Transverse colon (tissue), 4 donors: ENCODE results near the gene ARGLU1. TPM values are rescaled to one million over a fixed set of nuclear protein-coding genes. Genes with fewer than 3 reads are reported as not detected.

Source experiments
- DNase-seq: peaks from one replicate; pipeline ENCODE4 v3.0.0-alpha.2; 2019
- H3K27ac ChIP-seq, 4 donors: fragments of 200-600 bp; sonication (generic); 2 replicates each; pipeline ENCODE4 v1.5.1; 2016 to 2018; ENCODE audit warnings: inconsistent platforms in 4 of 4
- H3K27me3 ChIP-seq: fragments of 200-600 bp; sonication (generic); 2 replicates; pipeline ENCODE4 v1.5.1; 2017; ENCODE audit warnings: inconsistent platforms
- H3K36me3 ChIP-seq, 4 donors: fragments of 200-600 bp; sonication (generic); 2 replicates each; pipeline ENCODE4 v1.5.1; 2017 to 2019; ENCODE audit warnings: inconsistent platforms in 4 of 4
- H3K4me1 ChIP-seq, 4 donors: fragments of 200-600 bp; sonication (generic); 2 replicates each; pipeline ENCODE4 v1.5.1; 2017 to 2020; ENCODE audit warnings: inconsistent platforms in 4 of 4
- H3K4me3 ChIP-seq, 4 donors: fragments of 200-600 bp; sonication (generic); 1 replicate in 1 of 4; 2 replicates in 3 of 4; pipeline versions ENCODE4 v1.5.1 to v1.6.1; 2017 to 2019; ENCODE audit warnings: inconsistent platforms in 4 of 4
- H3K9me3 ChIP-seq, 2 donors: fragments of 200-600 bp; sonication (generic); 2 replicates each; pipeline ENCODE4 v1.5.1; 2017 to 2019; ENCODE audit warnings: inconsistent platforms in 2 of 2
- EP300 ChIP-seq: sonication (generic); formaldehyde crosslinking; IDR thresholded peaks from one replicate; pipeline ENCODE4 v1.6.1; 2017; ENCODE audit warnings: antibody characterized with exemption, low read depth
- POLR2A ChIP-seq: fragments of 450-650 bp; IDR thresholded peaks from one replicate; pipeline ENCODE4 v1.6.1; 2016; ENCODE audit warnings: antibody characterized with exemption, mild to moderate bottlenecking, moderate library complexity
- POLR2AphosphoS5 ChIP-seq, 3 donors: sonication (generic); formaldehyde crosslinking; IDR thresholded peaks; one replicate each; pipeline ENCODE4 v1.6.1; 2016; ENCODE audit warnings: antibody characterized with exemption in 3 of 3
- WGBS, 2 donors: methylation state at CpG; one replicate each; pipeline ENCODE4 v1.1.5; 2018; ENCODE audit warnings: low coverage in 1 of 2; 5-methylcytosine and 5-hydroxymethylcytosine counted together
- in situ Hi-C, 4 donors: fragments of 200-750 bp; cut with MboI; loops; one replicate each; pipeline versions ENCODE4 v1.15.0 to v1.15.1; 2017; ENCODE audit warnings: low sequenced_read_pairs in 3 of 4, low pct_ligation_motif_present in 1 of 4, low pct_unique_long_range_greater_than_20kb in 1 of 4
- intact Hi-C: fragments of 100-400 bp; cut with DNase I; formaldehyde crosslinking; loops from one replicate; pipeline ENCODE4 v1.15.1; 2023; ENCODE audit warnings: low total_unique reads
- total RNA-seq, 4 donors: library from RNA; depleted of rRNA; stranded (reverse); fragments of >200 nt; gene quantifications; one replicate each; pipeline ENCODE4 v1.1.0, GENCODE V29; 2016
- TF ChIP-seq, protein P1 (sequence below), 5 experiments: fragments of 200-600 bp in 3 of 5; fragments of 450-650 bp in 2 of 5; sonication (generic) in 3 of 5; IDR thresholded peaks; 1 replicate in 2 of 5; 2 replicates in 3 of 5; pipeline ENCODE4 v1.5.1; 2016 to 2017; ENCODE audit warnings: antibody characterized with exemption in 5 of 5, inconsistent platforms in 3 of 5, mild to moderate bottlenecking in 2 of 5, moderate library complexity in 1 of 5

ARGLU1 gene
- total RNA-seq, 4 donors from 2014 or later: 106 to 155 (median 155) TPM

DNA sequence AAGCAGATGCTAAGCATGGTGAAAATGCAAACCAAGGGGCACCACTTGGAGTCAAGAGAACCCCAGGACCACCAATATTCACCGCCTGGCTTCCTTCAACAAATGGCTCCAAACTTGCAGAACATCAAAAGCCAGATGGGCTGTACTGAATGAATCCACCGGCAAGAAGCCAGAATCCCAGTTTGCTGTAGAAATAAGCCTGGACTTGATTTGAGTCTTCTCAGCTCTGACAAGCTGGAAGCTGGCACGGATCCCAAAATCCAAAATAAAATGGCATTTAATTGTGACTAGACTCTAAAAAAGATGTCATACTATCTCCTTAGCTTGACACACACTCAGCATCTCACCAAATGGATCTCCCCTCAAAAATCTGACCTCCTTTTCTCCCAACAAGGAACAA is 44.4 kb downstream of the ARGLU1 start:
- WGBS, 2 donors: 43 to 63% methylated on average over 1 to 3 of the region's 3 CpGs
- peaks cover 3 to 78% (median 42%) of the 10 kb centered on the region in 4 donors for H3K4me1 ChIP-seq
- H3K4me3 ChIP-seq: peak overlapping the region in 1 of 4 donors; percentile 7
- H3K27me3 ChIP-seq: no peaks in the 10 kb centered on the region
- no peak for DNase-seq
- TF ChIP-seq POLR2AphosphoS5 (IDR thresholded peaks at IDR 0.05) (no peak), EP300 (no peak), POLR2A (no peak)
- TF ChIP-seq, protein P1, sequence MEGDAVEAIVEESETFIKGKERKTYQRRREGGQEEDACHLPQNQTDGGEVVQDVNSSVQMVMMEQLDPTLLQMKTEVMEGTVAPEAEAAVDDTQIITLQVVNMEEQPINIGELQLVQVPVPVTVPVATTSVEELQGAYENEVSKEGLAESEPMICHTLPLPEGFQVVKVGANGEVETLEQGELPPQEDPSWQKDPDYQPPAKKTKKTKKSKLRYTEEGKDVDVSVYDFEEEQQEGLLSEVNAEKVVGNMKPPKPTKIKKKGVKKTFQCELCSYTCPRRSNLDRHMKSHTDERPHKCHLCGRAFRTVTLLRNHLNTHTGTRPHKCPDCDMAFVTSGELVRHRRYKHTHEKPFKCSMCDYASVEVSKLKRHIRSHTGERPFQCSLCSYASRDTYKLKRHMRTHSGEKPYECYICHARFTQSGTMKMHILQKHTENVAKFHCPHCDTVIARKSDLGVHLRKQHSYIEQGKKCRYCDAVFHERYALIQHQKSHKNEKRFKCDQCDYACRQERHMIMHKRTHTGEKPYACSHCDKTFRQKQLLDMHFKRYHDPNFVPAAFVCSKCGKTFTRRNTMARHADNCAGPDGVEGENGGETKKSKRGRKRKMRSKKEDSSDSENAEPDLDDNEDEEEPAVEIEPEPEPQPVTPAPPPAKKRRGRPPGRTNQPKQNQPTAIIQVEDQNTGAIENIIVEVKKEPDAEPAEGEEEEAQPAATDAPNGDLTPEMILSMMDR (IDR thresholded peaks at IDR 0.05): no peak
- H3K36me3 ChIP-seq: no peaks in the 10 kb centered on the region
- peak overlapping the region; percentile 29 to 64 (median 52) for H3K27ac ChIP-seq
- H3K9me3 ChIP-seq: no peaks in the 10 kb centered on the region
- intact Hi-C loops: no loop called here
- in situ Hi-C loops: loop anchor here in 2 of 4 donors (25.0 kb wide), 1 partner anchor 436 kb away; no protein-coding TSS in a partner anchor

DNA sequence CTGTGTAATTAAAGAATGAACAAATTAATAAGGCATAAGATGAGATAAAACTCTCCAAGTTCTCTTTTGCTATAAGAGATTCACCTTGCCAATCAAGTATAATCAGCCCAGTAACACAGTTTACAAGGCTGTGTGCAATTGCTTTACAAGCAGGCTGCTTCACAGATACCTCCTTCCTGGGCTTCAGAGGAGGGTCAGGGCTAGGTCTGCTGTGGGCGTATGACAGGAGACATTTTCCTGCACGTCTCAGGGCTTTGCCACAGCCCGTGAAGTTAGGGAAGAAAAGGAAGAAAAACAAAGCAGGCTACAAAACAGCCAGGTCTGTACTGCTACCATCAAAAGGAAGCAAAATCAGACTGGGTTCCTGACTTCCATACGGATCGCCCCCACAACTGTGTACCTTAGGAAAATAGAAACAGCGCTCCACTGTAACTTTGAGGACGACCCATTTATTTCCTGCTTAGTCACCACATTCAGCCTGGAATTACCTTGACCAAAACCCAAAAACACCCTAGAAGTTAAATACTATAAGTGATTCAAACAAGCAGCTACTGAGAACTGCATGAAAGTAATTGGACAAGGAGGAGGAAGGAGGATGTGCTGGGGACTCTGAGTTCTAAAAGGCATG is 44.9 kb downstream of the ARGLU1 start:
- peak overlapping the region in 1 of 4 donors; percentile 7 for H3K4me3 ChIP-seq
- H3K27ac ChIP-seq: peak overlapping the region; percentile 29 to 64 (median 52)
- intact Hi-C loops: no loop called here
- no peaks in the 10 kb centered on the region for H3K27me3 ChIP-seq
- in situ Hi-C loops: loop anchor here in 2 of 4 donors (25.0 kb wide), 1 partner anchor 436 kb away; no protein-coding TSS in a partner anchor
- no peaks in the 10 kb centered on the region for H3K9me3 ChIP-seq
- 50 to 51% methylated on average over 2 to 7 of the region's 7 CpGs for WGBS, 2 donors
- no peaks in the 10 kb centered on the region for H3K36me3 ChIP-seq
- H3K4me1 ChIP-seq: peaks cover 3 to 73% (median 36%) of the 10 kb centered on the region in 4 donors
- peak; percentile 39 for DNase-seq
- TF ChIP-seq POLR2A: no peak
- TF ChIP-seq EP300: no peak
- TF ChIP-seq POLR2AphosphoS5 (IDR thresholded peaks at IDR 0.05): no peak
- TF ChIP-seq, protein P1 (IDR thresholded peaks at IDR 0.05): no peak

DNA sequence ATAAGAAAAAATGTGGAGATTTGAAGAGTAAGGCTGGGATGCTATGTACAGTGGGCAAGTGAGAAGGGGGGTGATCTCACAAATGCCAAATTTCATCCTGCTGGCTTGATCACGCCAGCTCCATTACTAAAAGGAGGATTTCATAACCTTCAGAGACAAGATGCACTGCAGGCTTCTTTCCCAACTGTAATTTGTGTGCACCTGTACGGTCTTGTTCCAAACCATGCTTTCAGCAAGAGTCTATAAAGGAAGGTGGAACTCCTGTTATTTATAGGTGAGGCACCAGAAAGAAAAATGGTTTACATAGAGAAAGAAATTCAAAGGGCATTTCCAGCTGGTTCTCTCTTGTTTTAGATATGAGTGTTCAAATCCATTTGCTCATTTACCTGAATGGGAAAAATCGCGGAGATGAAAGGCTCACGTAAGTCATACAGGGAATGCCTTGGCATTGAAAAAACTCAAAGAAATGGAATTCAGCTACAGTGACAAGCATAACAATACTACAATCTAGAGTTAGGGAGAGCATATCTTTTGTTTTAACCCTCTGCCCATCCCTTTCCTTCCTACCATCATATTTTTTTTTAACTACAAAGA is 45.7 kb downstream of the ARGLU1 start:
- Histone ChIP-seq H3K27me3 (no peaks in the 10 kb centered on the region), H3K36me3 (no peaks in the 10 kb centered on the region), H3K4me1 (peaks cover under 1 to 68% (median 33%) of the 10 kb centered on the region in 4 donors), H3K9me3 (no peaks in the 10 kb centered on the region), H3K27ac (peak overlapping the region; percentile 29 to 64 (median 52)), H3K4me3 (no peak overlapping the region)
- TF ChIP-seq, protein P1 (IDR thresholded peaks at IDR 0.05): no peak
- no peak for TF ChIP-seq POLR2AphosphoS5 (IDR thresholded peaks at IDR 0.05)
- TF ChIP-seq POLR2A: no peak
- TF ChIP-seq EP300: no peak
- intact Hi-C loops: no loop called here
- DNase-seq: no peak
- WGBS, 2 donors: 35 to 58% methylated on average over 5 of the region's 5 CpGs
- in situ Hi-C loops: loop anchor here in 2 of 4 donors (25.0 kb wide), 1 partner anchor 435 kb away; no protein-coding TSS in a partner anchor

DNA sequence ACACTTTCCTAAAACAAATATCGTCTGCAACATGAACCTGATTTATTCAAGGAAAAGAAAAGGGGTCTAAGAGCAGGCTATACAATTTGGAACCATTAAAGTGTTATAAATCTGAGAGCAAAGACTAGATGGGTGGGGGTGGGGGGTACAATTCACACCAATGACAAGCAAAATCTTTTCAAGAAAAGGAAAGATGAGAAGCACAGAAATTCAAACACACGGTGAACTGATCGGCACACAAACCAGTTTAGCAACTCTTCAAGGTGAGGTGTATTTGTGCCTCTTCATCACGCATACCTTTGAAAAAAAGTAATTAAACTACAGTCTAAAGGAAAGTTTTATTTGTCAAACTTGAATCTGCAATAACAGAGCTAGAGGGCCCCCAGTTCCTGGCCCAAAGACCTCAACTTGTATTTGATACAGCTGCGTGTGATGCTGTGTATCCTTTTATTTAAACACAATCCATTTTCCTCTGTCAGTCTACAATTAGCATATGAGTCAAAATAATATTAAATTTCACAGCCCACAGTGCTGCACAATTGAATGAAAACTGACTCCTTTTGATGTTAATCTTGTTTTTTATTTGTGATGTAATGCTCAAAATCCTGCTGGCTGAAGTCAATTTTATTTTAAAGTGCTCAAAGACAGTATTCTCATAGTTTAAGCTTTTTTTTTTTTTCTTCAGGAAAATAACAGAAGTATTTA is 46.7 kb downstream of the ARGLU1 start:
- intact Hi-C loops: no loop called here
- H3K27me3 ChIP-seq: no peaks in the 10 kb centered on the region
- no peaks in the 10 kb centered on the region for H3K36me3 ChIP-seq
- H3K4me1 ChIP-seq: peaks cover 0 to 60% (median 33%) of the 10 kb centered on the region in 4 donors
- peak overlapping the region in 1 of 4 donors; percentile 18 for H3K27ac ChIP-seq
- in situ Hi-C loops: loop anchor here in 2 of 4 donors (25.0 kb wide), 1 partner anchor 434 kb away; no protein-coding TSS in a partner anchor
- H3K4me3 ChIP-seq: no peak overlapping the region
- no peak for DNase-seq
- no peaks in the 10 kb centered on the region for H3K9me3 ChIP-seq
- WGBS, 2 donors: 37 to 43% methylated on average over 3 to 5 of the region's 5 CpGs
- TF ChIP-seq POLR2AphosphoS5 (IDR thresholded peaks at IDR 0.05): no peak
- no peak for TF ChIP-seq POLR2A
- TF ChIP-seq, protein P1 (IDR thresholded peaks at IDR 0.05): no peak
- TF ChIP-seq EP300: no peak
